CD4-positive, alpha-beta T cell (primary cell): ENCODE measurements around the gene INPP1. TPM values are rescaled to one million over a fixed set of nuclear protein-coding genes. Genes with fewer than 3 reads are reported as not detected.

Experiments used
- ATAC-seq: fragments of 200-7000 bp; cut with Tn5 transposase; one replicate; pipeline ENCODE4 v1.10.0; 2022; ENCODE audit warnings: mild to moderate bottlenecking; ENCODE audit not compliant: poor library complexity
- CTCF ChIA-PET: fragments of 350-600 bp; sonication (Branson Sonifier 250); formaldehyde crosslinking; loops from one replicate; lab custom pipeline; 2021; ENCODE audit warnings: antibody characterized with exemption, inconsistent platforms; lab: Charles Lee
- POLR2A ChIA-PET: fragments of 350-600 bp; sonication (Branson Sonifier 250); formaldehyde crosslinking; loops from one replicate; lab custom pipeline; 2021; ENCODE audit warnings: antibody characterized with exemption, inconsistent platforms; lab: Charles Lee
- DNase-seq, 14 experiments: peaks; one replicate each; pipeline ENCODE4 v3.0.0-alpha.2; 2013 to 2020; ENCODE audit warnings: mixed read lengths in 2 of 14
- H3K27ac ChIP-seq, 2 donors: one replicate each; pipeline versions ENCODE4 v1.5.1 to v1.7.0; 2013; ENCODE audit warnings: low read length in 2 of 2, low read depth in 1 of 2, mild to moderate bottlenecking in 1 of 2
- H3K27me3 ChIP-seq, 2 experiments: 1 replicate in 1 of 2; 2 replicates in 1 of 2; pipeline versions ENCODE4 v1.6.1 to v1.7.0; 2013; ENCODE audit warnings: low read length in 2 of 2, control low read depth in 1 of 2, mild to moderate bottlenecking in 1 of 2, moderate library complexity in 1 of 2; ENCODE audit not compliant: insufficient read depth in 2 of 2, control insufficient read depth in 1 of 2
- H3K36me3 ChIP-seq: one replicate; pipeline ENCODE4 v1.6.1; 2013; ENCODE audit warnings: low read length, control low read depth; ENCODE audit not compliant: insufficient read depth
- H3K4me1 ChIP-seq: one replicate; pipeline ENCODE4 v1.6.1; 2013; ENCODE audit warnings: low read length, control low read depth; ENCODE audit not compliant: insufficient read depth
- H3K4me3 ChIP-seq: one replicate; pipeline ENCODE4 v1.5.1; 2013; ENCODE audit warnings: mild to moderate bottlenecking, low read length, moderate library complexity
- H3K9me3 ChIP-seq, 2 experiments: 1 replicate in 1 of 2; 2 replicates in 1 of 2; pipeline versions ENCODE4 v1.6.1 to v1.7.0; 2013; ENCODE audit warnings: low read length in 2 of 2, mild to moderate bottlenecking in 2 of 2, control low read depth in 1 of 2, moderate library complexity in 1 of 2; ENCODE audit not compliant: control insufficient read depth in 1 of 2, insufficient read depth in 1 of 2
- H3K27ac Mint-ChIP-seq: one replicate; pipeline ENCODE4 v1.8.0; 2020; ENCODE audit warnings: mixed read lengths
- H3K27me3 Mint-ChIP-seq: one replicate; pipeline ENCODE4 v1.8.0; 2021; ENCODE audit warnings: mixed read lengths
- H3K36me3 Mint-ChIP-seq: one replicate; pipeline ENCODE4 v1.8.0; 2021; ENCODE audit warnings: low read depth, mixed read lengths
- H3K4me1 Mint-ChIP-seq: one replicate; pipeline ENCODE4 v1.8.0; 2021; ENCODE audit warnings: low read depth, mixed read lengths
- H3K4me3 Mint-ChIP-seq: one replicate; pipeline ENCODE4 v1.8.0; 2020; ENCODE audit warnings: mild to moderate bottlenecking, mixed read lengths
- H3K9me3 Mint-ChIP-seq: one replicate; pipeline ENCODE4 v1.8.0; 2020; ENCODE audit warnings: mixed read lengths
- CTCF ChIP-seq: fragments of 200-600 bp; IDR thresholded peaks from one replicate; pipeline ENCODE4 v1.8.0; 2022; ENCODE audit warnings: antibody characterized with exemption, mild to moderate bottlenecking
- intact Hi-C, 2 experiments: fragments of 100-400 bp; cut with DNase I in 1 of 2; cut with micrococcal nuclease in 1 of 2; formaldehyde crosslinking; loops; one replicate each; pipeline versions ENCODE4 v1.15.1 to v1.9.0; 2023 to 2025; cut with DNase I, micrococcal nuclease
- total RNA-seq, 174 experiments: library from RNA in 2 of 174; stranded (reverse) in 2 of 174; gene quantifications; one replicate each; pipeline ENCODE4 v1.2.3 and lab custom pipeline; 2021 to 2026

Gene INPP1
- total RNA-seq, 2 experiments from 2014 or later, result 2.0 to 2.7 TPM

DNA sequence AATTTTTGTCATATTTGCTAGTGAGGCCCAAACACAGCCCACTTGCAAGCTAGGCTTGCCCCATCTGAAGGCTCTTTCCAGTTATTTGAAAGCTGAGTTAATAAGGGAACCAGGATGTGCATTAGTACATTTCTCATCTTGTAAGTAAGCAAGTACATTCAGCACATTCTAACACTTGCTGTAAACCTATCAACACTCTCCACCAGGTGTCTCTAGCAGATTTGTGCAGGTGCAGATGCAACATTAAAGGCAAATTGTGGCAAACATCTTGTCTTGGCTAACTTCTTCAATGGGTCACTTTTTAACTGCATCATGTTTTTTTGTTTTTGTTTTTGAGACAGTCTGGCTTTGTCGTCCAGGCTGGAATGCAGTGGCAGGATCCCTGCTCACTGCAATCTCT lies 39.5 kb downstream of the INPP1 start:
- Mint-ChIP-seq H3K4me1 (peaks cover 4% of the 10 kb centered on the region), H3K27me3 (no peaks in the 10 kb centered on the region), H3K27ac (no peak overlapping the region), H3K4me3 (no peak overlapping the region), H3K9me3 (no peaks in the 10 kb centered on the region), H3K36me3 (no peaks in the 10 kb centered on the region)
- Histone ChIP-seq H3K4me1 (no peaks in the 10 kb centered on the region), H3K27me3 (no peaks in the 10 kb centered on the region), H3K27ac (no peak overlapping the region), H3K4me3 (no peak overlapping the region), H3K36me3 (no peaks in the 10 kb centered on the region), H3K9me3 (no peaks in the 10 kb centered on the region)
- peak; percentile 68 for TF ChIP-seq CTCF
- ATAC-seq (peak; percentile 94), DNase-seq (peak in 8 of 14 experiments; percentile 8 to 81 (median 39))
- POLR2A ChIA-PET, result interaction anchor here (0.7 to 1.0 kb wide), 2 partner anchors 298 to 333 kb away, joined by 3 read pairs; no protein-coding TSS in a partner anchor
- intact Hi-C loops, result loop anchor here (1.0 to 10.0 kb wide), 5 partner anchors 102 to 421 kb away; no protein-coding TSS in a partner anchor
- CTCF ChIA-PET, result interaction anchor here (0.6 to 1.2 kb wide), 4 partner anchors 27 to 266 kb away, joined by 3 to 4 read pairs (median 4); partner anchors contain the start of gene NAB1

DNA sequence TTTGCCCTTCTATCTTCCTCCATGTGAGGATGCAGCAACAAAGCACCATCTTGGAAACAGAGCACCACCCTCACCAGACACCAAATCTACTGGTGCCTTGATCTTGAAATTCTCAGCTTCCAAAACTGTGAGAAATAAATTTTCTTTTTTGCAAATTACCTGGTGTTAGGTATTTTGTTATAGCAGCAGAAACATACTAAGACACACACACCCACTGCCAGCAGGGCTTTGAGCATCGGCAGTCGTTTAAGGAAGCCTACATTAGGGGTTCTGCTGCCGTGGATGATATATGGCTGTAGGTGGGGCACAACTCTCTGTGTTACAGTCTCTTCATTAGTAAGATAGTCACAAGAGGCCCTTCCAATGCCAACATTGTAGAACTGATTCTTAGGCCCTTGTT lies 44.0 kb downstream of the INPP1 start:
- no peak for TF ChIP-seq CTCF
- no peaks in the 10 kb centered on the region for H3K9me3 ChIP-seq
- Mint-ChIP-seq H3K27ac (no peak overlapping the region), H3K4me1 (peaks cover 4% of the 10 kb centered on the region), H3K9me3 (no peaks in the 10 kb centered on the region), H3K36me3 (no peaks in the 10 kb centered on the region), H3K27me3 (peaks cover 5% of the 10 kb centered on the region), H3K4me3 (no peak overlapping the region)
- intact Hi-C loops, result loop anchor here in 1 of 2 experiments (10.0 kb wide), 1 partner anchor 97 kb away; no protein-coding TSS in a partner anchor
- H3K4me1 ChIP-seq, result no peaks in the 10 kb centered on the region
- ChIA-PET CTCF (no interaction called here), POLR2A (no interaction called here)
- no peak for ATAC-seq
- no peak for DNase-seq
- H3K27ac ChIP-seq, result no peak overlapping the region
- H3K4me3 ChIP-seq, result no peak overlapping the region
- no peaks in the 10 kb centered on the region for H3K27me3 ChIP-seq
- H3K36me3 ChIP-seq, result no peaks in the 10 kb centered on the region

GRCh38 chr2:190396271-190396670 lies 52.9 kb downstream of the INPP1 start:
- CTCF ChIA-PET, result no interaction called here
- intact Hi-C loops, result no loop called here
- H3K9me3 ChIP-seq, result peaks cover 0 to 5% of the 10 kb centered on the region in 2 experiments
- H3K27me3 Mint-ChIP-seq, result peaks cover 5% of the 10 kb centered on the region
- H3K36me3 ChIP-seq, result no peaks in the 10 kb centered on the region
- POLR2A ChIA-PET, result interaction anchor here (0.9 kb wide), 1 partner anchor 11 kb away, joined by 5 read pairs; no protein-coding TSS in a partner anchor
- DNase-seq (no peak), ATAC-seq (no peak)
- H3K27ac ChIP-seq, result no peak overlapping the region
- H3K4me3 Mint-ChIP-seq, result no peak overlapping the region
- no peak for TF ChIP-seq CTCF
- no peak overlapping the region for H3K4me3 ChIP-seq
- H3K36me3 Mint-ChIP-seq, result no peaks in the 10 kb centered on the region
- no peaks in the 10 kb centered on the region for H3K27me3 ChIP-seq
- H3K4me1 ChIP-seq, result no peaks in the 10 kb centered on the region
- H3K27ac Mint-ChIP-seq, result no peak overlapping the region
- no peaks in the 10 kb centered on the region for H3K4me1 Mint-ChIP-seq
- no peaks in the 10 kb centered on the region for H3K9me3 Mint-ChIP-seq
